Calu3 (cell line): Measurements from ENCODE around the gene ATP5F1D. TPM values are rescaled to one million over a fixed set of nuclear protein-coding genes. Genes with fewer than 3 reads are reported as not detected.
"Not testable (repeated sequence)": the region's sequence is repeated elsewhere in the genome, so short reads cannot be mapped to it uniquely, and the experiment has no call there.

Experiments
- BruUV-seq: library from RNA; stranded (reverse); fragments of 400-500 nt; replicated peaks from 2 replicates; lab custom pipeline; 2021; lab: Mats Ljungman, UMichigan
- CTCF ChIA-PET: fragments of 300-600 bp; sonication (Branson Sonifier 250); formaldehyde crosslinking; loops from one replicate; lab custom pipeline; 2022; ENCODE audit warnings: antibody characterized with exemption; lab: Charles Lee
- DNase-seq: peaks from one replicate; pipeline ENCODE4 v3.0.0; 2022
- H3K27ac Mint-ChIP-seq: one replicate; pipeline ENCODE4 v1.8.0; 2022; ENCODE audit warnings: mixed read lengths; ENCODE audit not compliant: unreplicated experiment
- H3K27me3 Mint-ChIP-seq: one replicate; pipeline ENCODE4 v1.8.0; 2022; ENCODE audit warnings: mixed read lengths; ENCODE audit not compliant: unreplicated experiment
- H3K36me3 Mint-ChIP-seq: one replicate; pipeline ENCODE4 v1.8.0; 2022; ENCODE audit warnings: mild to moderate bottlenecking, moderate library complexity, mixed read lengths; ENCODE audit not compliant: insufficient read depth, unreplicated experiment
- H3K4me1 Mint-ChIP-seq: one replicate; pipeline ENCODE4 v1.8.0; 2022; ENCODE audit warnings: mild to moderate bottlenecking, low read depth, mixed read lengths; ENCODE audit not compliant: unreplicated experiment
- H3K4me3 Mint-ChIP-seq: one replicate; pipeline ENCODE4 v1.8.0; 2022; ENCODE audit warnings: mild to moderate bottlenecking, low read depth, moderate library complexity, mixed read lengths; ENCODE audit not compliant: unreplicated experiment
- H3K9me3 Mint-ChIP-seq: one replicate; pipeline ENCODE4 v1.8.0; 2022; ENCODE audit warnings: low read depth, mixed read lengths; ENCODE audit not compliant: unreplicated experiment
- CTCF ChIP-seq: fragments of 200-600 bp; IDR thresholded peaks from one replicate; pipeline ENCODE4 v1.8.0; 2022; ENCODE audit warnings: antibody characterized with exemption; ENCODE audit not compliant: unreplicated experiment
- intact Hi-C: fragments of 100-400 bp; cut with micrococcal nuclease; formaldehyde crosslinking; loops from one replicate; pipeline ENCODE4 v1.10.0; 2022; ENCODE audit not compliant: unreplicated experiment
- total RNA-seq: library from RNA; stranded (reverse); gene quantifications from 2 replicates; pipeline ENCODE4 v1.2.3, GENCODE V29; 2022

The ATP5F1D gene
- total RNA-seq, 1 experiment from 2014 or later: 91.8 TPM

GRCh38 chr19:1206150-1206863, 35.2 kb upstream of the ATP5F1D start:
- no peaks in the 10 kb centered on the region for H3K9me3 Mint-ChIP-seq
- peak overlapping the region; percentile 76 for H3K27ac Mint-ChIP-seq
- no TSS peak for BruUV-seq
- peaks cover 13% of the 10 kb centered on the region for H3K4me1 Mint-ChIP-seq
- H3K4me3 Mint-ChIP-seq: peak overlapping the region; percentile 87
- no peak for TF ChIP-seq CTCF
- intact Hi-C loops: no loop called here
- CTCF ChIA-PET: no interaction called here
- DNase-seq: no peak
- peaks cover 44% of the 10 kb centered on the region for H3K36me3 Mint-ChIP-seq
- H3K27me3 Mint-ChIP-seq: no peaks in the 10 kb centered on the region

- CTCF ChIA-PET: no interaction called here
- intact Hi-C loops: no loop called here
- Mint-ChIP-seq H3K4me1 (peaks cover 13% of the 10 kb centered on the region), H3K4me3 (peak overlapping the region; percentile 87), H3K27me3 (no peaks in the 10 kb centered on the region), H3K36me3 (peaks cover 44% of the 10 kb centered on the region), H3K27ac (peak overlapping the region; percentile 76), H3K9me3 (no peaks in the 10 kb centered on the region)
- TSS peak; percentile 58 for BruUV-seq
- no peak for DNase-seq
- TF ChIP-seq CTCF: no peak
These were observed 34.6 kb upstream of the ATP5F1D start for GRCh38 chr19:1206864-1207450.

GRCh38 chr19:1208830-1209229, 32.7 kb upstream of the ATP5F1D start:
- H3K4me1 Mint-ChIP-seq, DNase-seq, H3K27ac Mint-ChIP-seq, H3K27me3 Mint-ChIP-seq, intact Hi-C loops, BruUV-seq, H3K9me3 Mint-ChIP-seq, CTCF ChIA-PET: not testable (repeated sequence)
- peaks cover 53% of the 10 kb centered on the region for H3K36me3 Mint-ChIP-seq
- peak overlapping the region; percentile 34 for H3K4me3 Mint-ChIP-seq

- no peaks in the 10 kb centered on the region for H3K9me3 Mint-ChIP-seq
- no peak overlapping the region for H3K4me3 Mint-ChIP-seq
- TF ChIP-seq CTCF: no peak
- H3K27me3 Mint-ChIP-seq: no peaks in the 10 kb centered on the region
- CTCF ChIA-PET: no interaction called here
- peaks cover 51% of the 10 kb centered on the region for H3K36me3 Mint-ChIP-seq
- intact Hi-C loops: no loop called here
- H3K4me1 Mint-ChIP-seq: no peaks in the 10 kb centered on the region
- no TSS peak for BruUV-seq
- no peak for DNase-seq
- no peak overlapping the region for H3K27ac Mint-ChIP-seq
These were observed 31.4 kb upstream of the ATP5F1D start for GRCh38 chr19:1210227-1210538.
